HG02623 (cell line): Measurements from ENCODE around the gene CCDC90B.

Experiments
- ATAC-seq: cut with Tn5 transposase; IDR thresholded peaks from one replicate; pipeline ENCODE4 v1.9.1; 2021; ENCODE audit warnings: moderate library complexity; ENCODE audit not compliant: unreplicated experiment

Gene CCDC90B

GRCh38 chr11:83241291-83241946, 44.7 kb downstream of the CCDC90B start:
- peak; percentile 82 for ATAC-seq

- ATAC-seq = no peak
Observed at GRCh38 chr11:83238111-83238510, 48.1 kb downstream of the CCDC90B start.

- ATAC-seq = no peak
Observed at GRCh38 chr11:83235825-83236224, 50.3 kb downstream of the CCDC90B start.

GRCh38 chr11:83223457-83223856, 62.7 kb downstream of the CCDC90B start:
- no peak for ATAC-seq

- ATAC-seq = no peak
Observed at GRCh38 chr11:83222499-83222898, 63.7 kb downstream of the CCDC90B start.

- no peak for ATAC-seq
Observed at GRCh38 chr11:83221694-83222093, 64.5 kb downstream of the CCDC90B start.

- no peak for ATAC-seq
Observed at GRCh38 chr11:83220260-83220659, 65.9 kb downstream of the CCDC90B start.

GRCh38 chr11:83219095-83219494, 67.1 kb downstream of the CCDC90B start:
- no peak for ATAC-seq
